Measurements from ENCODE around the gene ERC2. TPM values are rescaled to one million over a fixed set of nuclear protein-coding genes. Genes with fewer than 3 reads are reported as not detected.

ERC2 gene
- total RNA-seq, 4 donors from 2014 or later = 5.3 to 8.8 (median 7.8) TPM

DNA sequence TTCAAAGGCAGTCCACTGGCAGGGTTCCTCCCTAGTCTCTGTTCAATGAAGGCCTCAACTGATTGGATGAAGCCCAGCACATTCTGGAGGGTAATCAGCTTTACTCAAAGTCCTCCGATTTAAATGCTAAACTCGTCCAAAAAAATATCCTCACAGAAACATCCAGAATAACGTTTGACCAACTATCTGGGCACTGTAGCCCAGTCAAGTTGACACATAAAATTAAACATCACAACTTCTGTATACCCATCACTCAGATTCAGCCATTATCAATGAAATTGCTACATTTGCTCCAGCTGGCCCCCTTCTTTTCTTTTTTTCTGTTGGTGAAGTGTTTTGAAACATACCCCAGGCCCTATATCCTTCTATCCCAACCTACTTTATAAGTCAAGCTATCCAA lies 916.6 kb downstream of the ERC2 start:
- H3K9me3 ChIP-seq = no peaks in the 10 kb centered on the region
- H3K27ac ChIP-seq = no peak overlapping the region
- no peaks in the 10 kb centered on the region for H3K4me1 ChIP-seq
- TF ChIP-seq, protein P1, sequence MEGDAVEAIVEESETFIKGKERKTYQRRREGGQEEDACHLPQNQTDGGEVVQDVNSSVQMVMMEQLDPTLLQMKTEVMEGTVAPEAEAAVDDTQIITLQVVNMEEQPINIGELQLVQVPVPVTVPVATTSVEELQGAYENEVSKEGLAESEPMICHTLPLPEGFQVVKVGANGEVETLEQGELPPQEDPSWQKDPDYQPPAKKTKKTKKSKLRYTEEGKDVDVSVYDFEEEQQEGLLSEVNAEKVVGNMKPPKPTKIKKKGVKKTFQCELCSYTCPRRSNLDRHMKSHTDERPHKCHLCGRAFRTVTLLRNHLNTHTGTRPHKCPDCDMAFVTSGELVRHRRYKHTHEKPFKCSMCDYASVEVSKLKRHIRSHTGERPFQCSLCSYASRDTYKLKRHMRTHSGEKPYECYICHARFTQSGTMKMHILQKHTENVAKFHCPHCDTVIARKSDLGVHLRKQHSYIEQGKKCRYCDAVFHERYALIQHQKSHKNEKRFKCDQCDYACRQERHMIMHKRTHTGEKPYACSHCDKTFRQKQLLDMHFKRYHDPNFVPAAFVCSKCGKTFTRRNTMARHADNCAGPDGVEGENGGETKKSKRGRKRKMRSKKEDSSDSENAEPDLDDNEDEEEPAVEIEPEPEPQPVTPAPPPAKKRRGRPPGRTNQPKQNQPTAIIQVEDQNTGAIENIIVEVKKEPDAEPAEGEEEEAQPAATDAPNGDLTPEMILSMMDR (IDR thresholded peaks at IDR 0.05) = no peak
- no peak for TF ChIP-seq POLR2A (IDR thresholded peaks at IDR 0.05)
- no peaks in the 10 kb centered on the region for H3K27me3 ChIP-seq
- 87 to 91% methylated on average over 3 of the region's 3 CpGs for WGBS, 2 donors
- intact Hi-C loops (cut with DNase I) = no loop called here
- H3K4me3 ChIP-seq (replicated peaks in 1 of 3) = no peak overlapping the region
- no peaks in the 10 kb centered on the region for H3K36me3 ChIP-seq
- DNase-seq = no peak

DNA sequence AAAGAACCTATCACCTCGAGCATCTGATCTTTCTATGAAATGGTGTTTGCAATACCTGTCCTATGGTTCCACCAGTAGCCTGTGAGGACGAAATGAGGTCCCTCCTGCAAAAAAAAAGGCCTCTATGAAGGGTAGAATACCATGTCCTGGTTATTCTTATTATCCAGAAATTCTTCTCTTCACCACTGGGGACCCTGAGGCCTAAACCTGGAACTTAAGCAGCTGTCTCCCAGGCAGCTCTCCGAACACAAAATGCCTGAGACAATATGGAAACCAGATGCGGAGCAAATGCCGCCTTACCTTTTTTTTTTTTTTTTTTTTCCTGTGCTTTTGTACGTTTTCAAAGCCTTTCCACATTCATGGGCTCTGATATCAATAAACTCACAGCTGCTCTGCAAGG lies 919.1 kb downstream of the ERC2 start:
- intact Hi-C loops (cut with DNase I) = no loop called here
- DNase-seq = no peak
- no peaks in the 10 kb centered on the region for H3K9me3 ChIP-seq
- 77 to 79% methylated on average over 6 of the region's 6 CpGs for WGBS, 2 donors
- H3K27ac ChIP-seq = no peak overlapping the region
- H3K4me3 ChIP-seq (replicated peaks in 1 of 3) = no peak overlapping the region
- no peaks in the 10 kb centered on the region for H3K36me3 ChIP-seq
- no peak for TF ChIP-seq POLR2A (IDR thresholded peaks at IDR 0.05)
- TF ChIP-seq, protein P1 (IDR thresholded peaks at IDR 0.05) = peak in 2 of 6 experiments; percentile 9 to 18
- no peaks in the 10 kb centered on the region for H3K27me3 ChIP-seq
- H3K4me1 ChIP-seq = no peaks in the 10 kb centered on the region

DNA sequence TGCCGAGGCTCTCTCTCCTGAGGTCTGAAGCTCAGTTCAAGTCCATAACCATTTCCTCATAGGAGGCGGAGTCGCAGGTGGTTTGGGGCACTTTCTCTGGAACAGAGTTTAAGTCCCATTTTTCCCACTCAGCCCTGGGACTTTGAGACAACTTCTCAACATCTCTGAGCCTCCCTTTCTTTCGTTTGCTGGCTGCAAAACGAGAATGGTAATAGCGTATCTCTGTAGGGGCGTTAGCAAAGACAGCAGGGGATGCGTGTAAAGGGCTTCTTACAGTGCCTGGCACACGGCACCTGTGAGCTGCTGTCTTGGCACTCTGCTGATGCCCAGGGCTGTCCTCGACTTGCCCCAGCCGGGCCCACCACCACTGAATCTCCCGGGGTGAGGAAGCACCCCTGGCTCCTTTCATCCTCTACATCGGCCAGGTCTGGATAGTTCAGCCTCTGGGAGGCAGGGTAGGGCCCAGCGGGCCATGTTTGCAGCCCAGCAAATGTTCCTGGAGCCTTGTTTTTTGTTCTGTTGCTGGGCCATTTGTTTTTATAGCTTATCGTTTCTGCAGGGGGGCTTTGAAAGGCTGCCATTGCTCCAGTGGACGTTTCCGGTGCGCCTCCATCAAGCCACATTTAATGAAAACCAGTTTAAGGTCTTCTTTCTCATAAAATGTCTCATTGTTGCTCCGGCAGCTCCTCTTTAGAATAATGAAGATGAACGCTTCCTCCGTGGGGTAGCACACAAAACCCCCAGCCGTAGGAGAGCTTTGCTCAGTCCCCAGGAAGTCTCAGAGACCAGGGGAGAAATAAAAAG lies 921.2 kb downstream of the ERC2 start:
- WGBS, 2 donors = 86% methylated on average over 21 to 22 of the region's 22 CpGs
- intact Hi-C loops (cut with DNase I) = no loop called here

DNA sequence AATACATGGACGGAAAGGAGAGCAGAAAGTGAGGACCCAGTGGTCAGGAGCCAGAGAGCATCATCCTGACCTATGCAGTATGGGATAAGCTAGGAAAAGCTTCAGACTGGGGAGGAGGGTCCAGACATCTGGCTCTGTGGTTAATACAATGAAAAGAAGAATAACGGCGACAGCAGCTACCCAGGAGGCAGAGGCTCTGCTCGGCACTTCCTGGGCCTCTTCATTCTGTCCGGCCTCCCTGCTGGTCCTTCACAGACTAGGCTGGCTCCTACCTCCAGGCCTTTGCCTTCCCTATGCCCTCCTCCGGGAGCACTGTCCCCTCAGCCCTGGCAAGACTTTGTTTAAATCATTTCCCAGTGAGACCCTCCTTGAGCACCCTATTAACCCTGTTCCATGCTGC lies 922.3 kb downstream of the ERC2 start:
- no peak overlapping the region for H3K4me3 ChIP-seq (replicated peaks in 1 of 3)
- TF ChIP-seq POLR2A (IDR thresholded peaks at IDR 0.05) = no peak
- no peak for DNase-seq
- 84 to 91% methylated on average over 6 of the region's 6 CpGs for WGBS, 2 donors
- no peaks in the 10 kb centered on the region for H3K27me3 ChIP-seq
- H3K4me1 ChIP-seq = no peaks in the 10 kb centered on the region
- H3K27ac ChIP-seq = no peak overlapping the region
- no peaks in the 10 kb centered on the region for H3K36me3 ChIP-seq
- intact Hi-C loops (cut with DNase I) = no loop called here
- no peaks in the 10 kb centered on the region for H3K9me3 ChIP-seq

More for the DNA sequence above, 921.2 kb downstream of the ERC2 start:
- H3K27me3 ChIP-seq = no peaks in the 10 kb centered on the region
- DNase-seq = no peak
- no peak overlapping the region for H3K27ac ChIP-seq
- no peaks in the 10 kb centered on the region for H3K36me3 ChIP-seq
- H3K4me1 ChIP-seq = no peaks in the 10 kb centered on the region
- H3K4me3 ChIP-seq (replicated peaks in 1 of 3) = no peak overlapping the region
- H3K9me3 ChIP-seq = no peaks in the 10 kb centered on the region
- TF ChIP-seq, protein P1 (IDR thresholded peaks at IDR 0.05) = no peak
- no peak for TF ChIP-seq POLR2A (IDR thresholded peaks at IDR 0.05)

DNA sequence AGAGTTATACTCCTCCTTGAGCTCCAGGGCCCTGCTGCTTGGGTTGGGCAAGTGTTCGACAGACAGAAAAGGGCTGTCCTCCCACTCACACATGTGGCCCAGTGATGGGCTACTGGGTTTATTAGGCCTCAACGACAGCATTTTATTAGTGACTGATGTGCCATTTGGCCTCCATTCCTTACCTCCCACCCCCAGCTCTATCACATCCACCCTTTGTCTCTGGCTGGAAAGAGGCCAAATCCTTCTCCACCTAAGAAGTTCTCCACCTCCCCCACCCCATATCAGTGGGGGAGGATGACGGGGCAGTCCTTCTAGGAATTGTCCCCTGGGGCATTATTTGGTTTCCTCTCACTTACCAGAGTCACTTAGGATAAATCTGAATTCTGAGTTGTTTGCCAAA lies 924.0 kb downstream of the ERC2 start:
- H3K27me3 ChIP-seq = no peaks in the 10 kb centered on the region
- no peaks in the 10 kb centered on the region for H3K4me1 ChIP-seq
- intact Hi-C loops (cut with DNase I) = no loop called here
- H3K27ac ChIP-seq = no peak overlapping the region
- no peak for DNase-seq
- no peak overlapping the region for H3K4me3 ChIP-seq (replicated peaks in 1 of 3)
- 65 to 69% methylated on average over 3 of the region's 3 CpGs for WGBS, 2 donors
- no peaks in the 10 kb centered on the region for H3K36me3 ChIP-seq
- TF ChIP-seq POLR2A (IDR thresholded peaks at IDR 0.05) = no peak
- TF ChIP-seq, protein P1 (IDR thresholded peaks at IDR 0.05) = no peak
- H3K9me3 ChIP-seq = no peaks in the 10 kb centered on the region
